Measurements from ENCODE around the gene ZC3H8. TPM values are rescaled to one million over a fixed set of nuclear protein-coding genes. Genes with fewer than 3 reads are reported as not detected.

ZC3H8 gene
- total RNA-seq, 2 donors from 2014 or later, result 15.3 to 16.8 TPM

DNA sequence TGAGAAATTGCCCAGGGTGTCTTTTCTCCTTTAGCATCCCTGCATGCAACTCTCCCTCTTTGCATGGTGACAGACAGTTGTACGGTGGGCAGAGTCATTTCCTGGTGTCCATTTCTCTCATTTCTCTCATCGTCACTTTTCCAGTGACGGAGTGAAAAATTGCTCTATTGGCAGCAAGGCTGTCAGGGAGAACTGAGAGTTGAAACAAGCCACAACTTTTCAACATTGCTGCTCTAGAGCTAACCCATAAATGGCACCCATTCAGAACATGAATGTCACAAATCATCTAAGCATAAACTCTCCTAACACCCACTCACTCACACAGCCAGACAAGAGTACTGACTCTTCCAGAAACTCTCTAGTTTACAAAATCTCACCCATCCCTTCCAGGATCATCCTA lies 55.7 kb downstream of the ZC3H8 start:
- Mint-ChIP-seq H3K4me1 (peaks cover 11% of the 10 kb centered on the region), H3K27ac (no peak overlapping the region), H3K27me3 (no peaks in the 10 kb centered on the region), H3K4me3 (no peak overlapping the region), H3K36me3 (ENCODE audit: low read depth) (no peaks in the 10 kb centered on the region)
- no peak for DNase-seq
- H3K9me3 ChIP-seq (ENCODE audit: control insufficient read depth, low read length, poor library complexity, severe bottlenecking), result no peaks in the 10 kb centered on the region
- no peak for ATAC-seq

GRCh38 chr2:112198780-112199179 lies 56.1 kb downstream of the ZC3H8 start:
- Mint-ChIP-seq H3K4me3 (no peak overlapping the region), H3K27me3 (no peaks in the 10 kb centered on the region), H3K27ac (no peak overlapping the region), H3K4me1 (peaks cover 14% of the 10 kb centered on the region), H3K36me3 (ENCODE audit: low read depth) (no peaks in the 10 kb centered on the region)
- ATAC-seq (no peak), DNase-seq (no peak)
- H3K9me3 ChIP-seq (ENCODE audit: control insufficient read depth, low read length, poor library complexity, severe bottlenecking), result no peaks in the 10 kb centered on the region

DNA sequence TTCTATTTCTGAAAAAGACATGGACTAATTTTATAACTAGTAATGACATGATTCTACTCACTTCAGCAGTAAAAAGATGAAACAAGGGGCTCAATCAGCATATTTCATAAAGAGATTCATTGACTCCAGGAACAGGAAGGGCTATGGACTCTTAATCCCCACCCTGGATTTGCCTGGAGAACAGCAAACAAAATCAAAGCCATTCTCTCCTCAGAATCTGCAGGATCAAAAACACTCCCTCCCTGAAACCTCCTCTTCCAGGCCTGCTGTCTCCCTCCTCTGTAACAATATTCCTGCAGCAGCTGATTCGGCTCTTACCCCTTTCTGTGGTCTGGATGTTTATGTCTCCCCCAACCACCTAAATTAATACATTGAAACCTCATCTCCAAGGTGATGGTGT lies 57.0 kb downstream of the ZC3H8 start:
- Mint-ChIP-seq H3K4me1 (peaks cover 14% of the 10 kb centered on the region), H3K27ac (no peak overlapping the region), H3K27me3 (no peaks in the 10 kb centered on the region), H3K4me3 (no peak overlapping the region), H3K36me3 (ENCODE audit: low read depth) (peaks cover 2% of the 10 kb centered on the region)
- ATAC-seq (no peak), DNase-seq (no peak)
- no peaks in the 10 kb centered on the region for H3K9me3 ChIP-seq (ENCODE audit: control insufficient read depth, low read length, poor library complexity, severe bottlenecking)

GRCh38 chr2:112195950-112196349 lies 58.9 kb downstream of the ZC3H8 start:
- Mint-ChIP-seq H3K4me3 (no peak overlapping the region), H3K27me3 (no peaks in the 10 kb centered on the region), H3K27ac (no peak overlapping the region), H3K36me3 (ENCODE audit: low read depth) (peaks cover 4% of the 10 kb centered on the region), H3K4me1 (peaks cover 19% of the 10 kb centered on the region)
- ATAC-seq (no peak), DNase-seq (no peak)
- H3K9me3 ChIP-seq (ENCODE audit: control insufficient read depth, low read length, poor library complexity, severe bottlenecking), result no peaks in the 10 kb centered on the region

- H3K36me3 Mint-ChIP-seq (ENCODE audit: low read depth), result peaks cover 4% of the 10 kb centered on the region
- H3K9me3 ChIP-seq (ENCODE audit: control insufficient read depth, low read length, poor library complexity, severe bottlenecking), result no peaks in the 10 kb centered on the region
- H3K4me1 Mint-ChIP-seq, result peaks cover 25% of the 10 kb centered on the region
- no peaks in the 10 kb centered on the region for H3K27me3 Mint-ChIP-seq
- H3K4me3 Mint-ChIP-seq, result peak overlapping the region; percentile 33
- ATAC-seq, result no peak
- DNase-seq, result no peak
- no peak overlapping the region for H3K27ac Mint-ChIP-seq
Observed at GRCh38 chr2:112195167-112195766, 59.6 kb downstream of the ZC3H8 start.

DNA sequence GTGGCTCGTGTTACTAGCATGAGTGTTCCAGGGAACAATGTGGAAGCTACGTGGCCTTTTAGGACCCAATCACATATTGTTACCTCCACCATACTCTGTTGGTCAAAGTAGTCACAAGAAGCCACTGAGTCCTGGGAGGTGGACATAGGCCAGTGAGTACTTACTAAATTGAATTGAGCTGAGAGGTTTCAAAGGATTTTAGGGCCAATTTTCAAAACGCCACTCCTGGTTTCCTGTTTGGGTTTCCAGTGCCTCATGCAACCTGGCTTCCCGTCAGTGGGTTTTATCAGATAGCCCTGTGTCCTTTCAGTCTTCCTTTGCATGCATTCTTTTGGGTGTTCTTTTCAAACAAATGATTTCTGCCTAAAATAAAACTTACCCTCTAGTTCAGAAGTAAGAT lies 60.4 kb downstream of the ZC3H8 start:
- H3K4me1 Mint-ChIP-seq, result peaks cover 27% of the 10 kb centered on the region
- no peak overlapping the region for H3K4me3 Mint-ChIP-seq
- H3K9me3 ChIP-seq (ENCODE audit: control insufficient read depth, low read length, poor library complexity, severe bottlenecking), result no peaks in the 10 kb centered on the region
- peaks cover 4% of the 10 kb centered on the region for H3K36me3 Mint-ChIP-seq (ENCODE audit: low read depth)
- H3K27me3 Mint-ChIP-seq, result no peaks in the 10 kb centered on the region
- no peak overlapping the region for H3K27ac Mint-ChIP-seq
- ATAC-seq, result no peak
- DNase-seq, result no peak

DNA sequence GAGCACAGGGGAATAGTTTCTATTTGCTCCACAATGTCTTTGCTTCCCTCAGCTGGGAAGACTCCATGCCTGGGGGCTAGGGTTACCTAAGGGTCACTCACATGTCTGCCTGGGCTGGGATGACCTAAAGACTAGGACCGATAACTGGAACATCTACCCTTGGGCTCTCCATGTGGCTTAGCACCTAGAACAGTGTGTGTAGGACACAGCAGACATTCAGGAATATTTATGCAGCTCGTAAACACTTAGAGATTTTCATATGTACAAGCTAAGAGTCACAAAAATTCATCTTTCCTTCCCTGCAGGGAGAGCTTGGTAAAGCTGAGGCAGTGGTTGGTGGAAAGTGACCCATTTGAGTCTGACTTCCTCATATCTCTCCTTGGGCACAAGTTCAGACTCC lies 60.8 kb downstream of the ZC3H8 start:
- H3K27ac Mint-ChIP-seq, result no peak overlapping the region
- DNase-seq (no peak), ATAC-seq (no peak)
- no peaks in the 10 kb centered on the region for H3K9me3 ChIP-seq (ENCODE audit: control insufficient read depth, low read length, poor library complexity, severe bottlenecking)
- peaks cover 31% of the 10 kb centered on the region for H3K4me1 Mint-ChIP-seq
- H3K4me3 Mint-ChIP-seq, result peak overlapping the region; percentile 36
- no peaks in the 10 kb centered on the region for H3K27me3 Mint-ChIP-seq
- H3K36me3 Mint-ChIP-seq (ENCODE audit: low read depth), result peaks cover 4% of the 10 kb centered on the region

GRCh38 chr2:112189001-112189556 lies 65.8 kb downstream of the ZC3H8 start:
- H3K4me3 Mint-ChIP-seq, result peak overlapping the region; percentile 84
- no peaks in the 10 kb centered on the region for H3K27me3 Mint-ChIP-seq
- H3K9me3 ChIP-seq (ENCODE audit: control insufficient read depth, low read length, poor library complexity, severe bottlenecking), result no peaks in the 10 kb centered on the region
- DNase-seq (no peak), ATAC-seq (no peak)
- H3K27ac Mint-ChIP-seq, result peak overlapping the region; percentile 99
- H3K36me3 Mint-ChIP-seq (ENCODE audit: low read depth), result peaks cover 4% of the 10 kb centered on the region
- H3K4me1 Mint-ChIP-seq, result peaks cover 54% of the 10 kb centered on the region

DNA sequence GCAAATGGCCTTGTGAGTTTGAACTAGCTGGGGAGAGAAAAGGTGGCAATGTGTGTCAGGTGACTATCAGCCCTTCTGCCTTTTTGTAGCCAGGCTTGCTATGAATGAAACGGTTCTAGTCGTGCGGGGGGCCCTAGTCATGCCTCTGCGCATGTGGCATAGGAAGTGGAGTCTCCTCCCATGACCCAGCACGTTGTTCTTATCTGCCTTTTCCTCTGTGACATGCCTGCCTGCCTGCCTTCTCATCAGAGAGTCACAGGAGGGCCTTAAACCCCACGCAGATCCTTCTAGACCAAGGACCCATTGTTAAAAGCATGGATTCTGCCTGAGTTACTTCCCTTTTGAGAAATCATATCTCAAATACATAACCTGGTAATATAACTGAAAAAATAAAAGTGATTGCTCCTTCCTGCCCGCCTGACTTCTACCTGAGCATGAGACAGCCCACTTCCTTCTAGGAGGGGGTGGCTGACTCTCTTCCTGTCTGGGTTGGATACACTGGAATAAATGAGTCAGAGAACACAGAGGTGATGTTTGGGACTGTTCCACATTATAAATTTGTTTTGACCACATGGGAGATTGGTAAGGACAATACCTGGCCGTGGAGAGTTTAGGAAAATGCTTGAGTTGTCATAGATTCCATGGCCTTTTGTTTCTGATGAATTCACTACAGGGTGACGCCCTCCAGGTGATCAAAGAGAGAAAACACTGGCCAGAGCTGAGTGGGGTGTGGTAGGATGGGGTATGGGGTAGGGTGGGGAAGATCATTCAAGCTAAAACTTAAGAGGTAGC lies 66.8 kb downstream of the ZC3H8 start:
- peak overlapping the region; percentile 99 for H3K27ac Mint-ChIP-seq
- peaks cover 63% of the 10 kb centered on the region for H3K4me1 Mint-ChIP-seq
- peak; percentile 87 for ATAC-seq
- H3K4me3 Mint-ChIP-seq, result peak overlapping the region; percentile 84
- H3K36me3 Mint-ChIP-seq (ENCODE audit: low read depth), result peaks cover 2% of the 10 kb centered on the region
- H3K9me3 ChIP-seq (ENCODE audit: control insufficient read depth, low read length, poor library complexity, severe bottlenecking), result no peaks in the 10 kb centered on the region
- DNase-seq, result peak; percentile 34 to 61 (median 42)
- no peaks in the 10 kb centered on the region for H3K27me3 Mint-ChIP-seq

DNA sequence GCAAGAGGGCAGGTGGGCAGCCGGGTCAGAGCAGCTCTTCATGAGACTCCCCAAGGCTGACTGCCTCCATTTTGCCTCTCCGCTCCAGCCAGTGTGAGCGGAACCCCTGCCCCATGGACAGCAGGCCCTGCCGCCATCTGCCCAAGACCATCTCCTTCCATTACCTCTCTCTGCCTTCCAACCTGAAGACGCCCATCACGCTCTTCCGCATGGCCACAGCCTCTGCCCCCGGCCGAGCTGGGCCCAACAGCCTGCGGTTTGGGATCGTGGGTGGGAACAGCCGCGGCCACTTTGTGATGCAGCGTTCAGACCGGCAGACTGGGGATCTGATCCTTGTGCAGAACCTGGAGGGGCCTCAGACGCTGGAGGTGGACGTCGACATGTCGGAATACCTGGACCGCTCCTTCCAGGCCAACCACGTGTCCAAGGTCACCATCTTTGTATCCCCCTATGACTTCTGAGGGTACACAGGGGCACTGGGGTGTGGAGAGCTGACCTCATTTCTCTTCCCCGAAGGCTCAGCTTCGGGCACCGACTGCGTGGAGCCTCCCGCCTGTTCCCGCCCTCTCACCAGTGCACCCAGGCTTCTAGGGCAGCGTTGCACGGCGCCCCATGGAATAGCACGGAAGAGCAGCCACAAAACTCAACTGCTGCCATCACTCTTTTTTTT lies 67.7 kb downstream of the ZC3H8 start:
- Mint-ChIP-seq H3K36me3 (ENCODE audit: low read depth) (no peaks in the 10 kb centered on the region), H3K4me1 (peaks cover 69% of the 10 kb centered on the region), H3K27ac (peak overlapping the region; percentile 99), H3K27me3 (no peaks in the 10 kb centered on the region), H3K4me3 (peak overlapping the region; percentile 84)
- DNase-seq, result no peak
- ATAC-seq, result no peak
- H3K9me3 ChIP-seq (ENCODE audit: control insufficient read depth, low read length, poor library complexity, severe bottlenecking), result no peaks in the 10 kb centered on the region

DNA sequence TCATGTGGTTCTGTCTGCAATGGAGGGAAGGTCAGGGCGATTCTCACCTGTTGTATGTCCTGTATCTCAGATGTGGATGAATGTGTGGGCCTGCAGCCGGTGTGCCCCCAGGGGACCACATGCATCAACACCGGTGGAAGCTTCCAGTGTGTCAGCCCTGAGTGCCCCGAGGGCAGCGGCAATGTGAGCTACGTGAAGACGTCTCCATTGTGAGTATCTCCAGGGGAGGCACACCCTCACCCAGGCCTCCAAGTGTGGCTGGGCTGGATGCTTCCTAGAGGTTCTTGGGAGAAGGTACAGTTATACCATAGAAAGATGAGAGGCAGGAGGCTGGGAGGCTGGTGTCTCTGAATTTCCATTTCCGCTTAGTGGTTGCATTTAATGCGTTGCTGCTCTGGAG lies 69.7 kb downstream of the ZC3H8 start:
- DNase-seq (no peak), ATAC-seq (no peak)
- no peaks in the 10 kb centered on the region for H3K9me3 ChIP-seq (ENCODE audit: control insufficient read depth, low read length, poor library complexity, severe bottlenecking)
- H3K4me3 Mint-ChIP-seq, result no peak overlapping the region
- no peaks in the 10 kb centered on the region for H3K36me3 Mint-ChIP-seq (ENCODE audit: low read depth)
- peak overlapping the region; percentile 99 for H3K27ac Mint-ChIP-seq
- H3K27me3 Mint-ChIP-seq, result no peaks in the 10 kb centered on the region
- peaks cover 62% of the 10 kb centered on the region for H3K4me1 Mint-ChIP-seq

DNA sequence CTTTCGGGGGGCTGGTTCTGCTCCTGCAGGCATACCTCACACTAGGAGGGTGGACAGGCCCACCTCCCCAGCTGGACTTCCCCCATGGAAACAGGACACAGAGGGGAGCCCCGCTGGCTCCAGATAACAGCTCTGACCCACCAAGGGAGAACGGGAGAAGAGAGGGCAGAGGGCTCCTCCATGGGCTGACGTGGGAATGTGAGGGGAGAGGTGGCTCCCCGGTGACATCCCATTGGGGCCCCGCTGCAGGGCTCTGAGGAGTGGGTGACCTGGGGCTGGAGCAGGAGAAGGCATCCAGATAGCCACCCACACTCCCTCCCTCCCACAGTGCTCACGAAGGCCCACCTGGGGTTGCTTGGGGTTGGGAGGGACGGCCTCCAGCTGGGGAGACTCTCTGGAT lies 70.7 kb downstream of the ZC3H8 start:
- Mint-ChIP-seq H3K27me3 (no peaks in the 10 kb centered on the region), H3K4me1 (peaks cover 65% of the 10 kb centered on the region), H3K4me3 (no peak overlapping the region), H3K36me3 (ENCODE audit: low read depth) (no peaks in the 10 kb centered on the region), H3K27ac (peak overlapping the region; percentile 94)
- no peak for DNase-seq
- no peaks in the 10 kb centered on the region for H3K9me3 ChIP-seq (ENCODE audit: control insufficient read depth, low read length, poor library complexity, severe bottlenecking)
- no peak for ATAC-seq

DNA sequence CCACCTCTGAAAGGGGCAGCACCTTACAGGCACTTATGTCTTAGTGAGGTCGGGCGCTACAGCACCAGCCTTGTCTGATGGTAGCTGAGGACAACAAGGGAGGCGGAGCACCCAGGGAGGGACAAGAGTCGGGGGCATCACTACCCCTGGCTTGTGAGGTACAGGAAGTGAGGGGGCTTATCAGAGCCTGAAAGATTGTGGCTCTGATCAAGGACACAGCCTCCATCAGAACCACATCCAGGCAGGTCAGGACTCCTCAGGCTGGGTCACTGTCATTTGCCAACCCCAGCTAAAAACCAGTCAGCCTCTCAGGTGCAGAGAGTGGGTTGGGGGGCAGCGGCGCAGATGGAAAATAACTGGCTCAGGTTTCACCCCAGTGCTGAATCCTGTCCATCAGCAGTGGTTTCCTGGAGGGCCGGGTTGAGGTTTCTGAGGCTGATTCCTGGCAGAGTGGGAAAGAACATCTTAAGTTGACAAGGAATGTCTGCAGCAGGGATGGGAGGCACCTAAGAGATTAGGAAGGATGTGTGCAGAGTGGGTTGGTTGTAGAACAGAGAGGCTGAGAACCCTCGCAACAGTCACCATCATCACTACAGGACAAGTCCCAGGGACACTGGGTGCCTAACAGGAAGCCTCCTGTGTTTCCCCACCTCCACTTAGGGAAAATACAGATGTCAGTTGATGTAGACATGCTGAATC lies 71.4 kb downstream of the ZC3H8 start:
- H3K27me3 Mint-ChIP-seq, result no peaks in the 10 kb centered on the region
- peak overlapping the region; percentile 88 for H3K4me3 Mint-ChIP-seq
- H3K27ac Mint-ChIP-seq, result peak overlapping the region; percentile 94
- no peak for DNase-seq
- H3K4me1 Mint-ChIP-seq, result peaks cover 59% of the 10 kb centered on the region
- no peaks in the 10 kb centered on the region for H3K9me3 ChIP-seq (ENCODE audit: control insufficient read depth, low read length, poor library complexity, severe bottlenecking)
- no peak for ATAC-seq
- H3K36me3 Mint-ChIP-seq (ENCODE audit: low read depth), result no peaks in the 10 kb centered on the region

Data from T-helper 17 cell (primary cell).